Activated naive CD8-positive, alpha-beta T cell treated with anti-CD3 and anti-CD28 coated beads, Interleukin-2, amount 10 ng/mL, durations not matched to agents 7 days and 5 days (primary cell): Measurements from ENCODE around the gene CCDC192. TPM values are rescaled to one million over a fixed set of nuclear protein-coding genes. Genes with fewer than 3 reads are reported as not detected.

Source experiments
- ATAC-seq: fragments of 150-1000 bp; cut with Tn5 transposase; one replicate; pipeline ENCODE4 v1.10.0; 2021; ENCODE audit warnings: low read depth, moderate library complexity
- POLR2A ChIA-PET: fragments of 350-600 bp; sonication (Branson Sonifier 250); formaldehyde crosslinking; loops from one replicate; lab custom pipeline; 2021; ENCODE audit warnings: antibody characterized with exemption; lab: Charles Lee
- DNase-seq: peaks from one replicate; pipeline ENCODE4 v3.0.0; 2021
- H3K27ac Mint-ChIP-seq: one replicate; pipeline ENCODE4 v1.8.0; 2022; ENCODE audit warnings: mild to moderate bottlenecking, mixed read lengths
- H3K27me3 Mint-ChIP-seq: one replicate; pipeline ENCODE4 v1.8.0; 2022; ENCODE audit warnings: mild to moderate bottlenecking, moderate library complexity, mixed read lengths
- H3K36me3 Mint-ChIP-seq: one replicate; pipeline ENCODE4 v1.8.0; 2021; ENCODE audit warnings: mild to moderate bottlenecking, mixed read lengths
- H3K4me1 Mint-ChIP-seq: one replicate; pipeline ENCODE4 v1.8.0; 2021; ENCODE audit warnings: mixed read lengths
- H3K4me3 Mint-ChIP-seq: one replicate; pipeline ENCODE4 v1.8.0; 2022; ENCODE audit warnings: mild to moderate bottlenecking, moderate library complexity, mixed read lengths
- H3K9me3 Mint-ChIP-seq: one replicate; pipeline ENCODE4 v1.8.0; 2021; ENCODE audit warnings: mixed read lengths
- total RNA-seq, 2 experiments: library from RNA; stranded (reverse); gene quantifications; one replicate each; pipeline ENCODE4 v1.2.3, GENCODE V29; 2021

Gene CCDC192
- total RNA-seq, 2 experiments from 2014 or later, result not detected

DNA sequence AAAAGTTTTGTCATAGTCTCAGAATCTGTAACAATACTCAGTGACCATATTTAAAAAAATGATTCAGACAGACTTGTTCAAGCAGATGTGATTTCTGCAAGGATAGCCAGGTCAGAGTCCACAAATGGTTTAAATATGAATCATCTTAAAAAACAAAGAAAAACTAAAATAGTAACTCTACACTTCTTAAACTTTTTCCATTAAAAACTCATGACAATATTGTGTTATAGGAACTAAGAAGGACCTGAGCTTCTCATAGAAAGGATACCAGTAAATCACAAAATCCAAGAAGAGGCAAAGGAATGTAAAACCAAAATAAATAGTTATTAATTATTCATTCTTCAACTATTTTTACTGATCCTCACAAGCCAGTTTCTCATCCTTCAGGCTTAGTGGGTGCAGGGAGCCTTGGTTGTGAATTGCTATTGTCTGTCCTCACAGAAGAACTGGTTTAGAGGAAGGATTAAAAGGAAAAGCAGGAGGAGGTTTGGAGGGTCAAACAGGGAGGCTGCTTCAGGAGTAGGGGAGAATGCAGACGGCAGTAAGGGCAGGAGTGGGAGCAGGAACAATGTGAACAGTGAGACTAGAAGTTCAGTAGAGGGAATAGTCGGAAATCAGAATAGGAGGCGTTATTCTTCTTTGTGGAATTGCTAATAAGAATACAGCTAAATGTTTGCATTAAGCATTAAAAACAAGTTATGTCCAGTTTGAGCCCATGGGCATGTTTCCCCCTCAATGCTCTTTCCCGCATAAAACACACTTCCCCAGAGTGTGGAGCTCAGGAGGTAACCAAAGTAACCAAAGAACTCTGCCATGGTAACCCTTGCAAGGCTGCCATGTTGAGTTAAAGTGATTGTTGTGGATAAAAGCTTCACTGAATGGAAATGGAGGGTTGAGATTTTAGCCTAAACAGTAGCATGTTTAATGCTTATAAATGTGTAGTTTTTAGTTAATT, 110.7 kb downstream of the CCDC192 start:
- POLR2A ChIA-PET, result no interaction called here
- Mint-ChIP-seq H3K27ac (no peak overlapping the region), H3K27me3 (no peaks in the 10 kb centered on the region), H3K9me3 (no peaks in the 10 kb centered on the region), H3K36me3 (no peaks in the 10 kb centered on the region), H3K4me3 (no peak overlapping the region), H3K4me1 (no peaks in the 10 kb centered on the region)
- DNase-seq (no peak), ATAC-seq (no peak)

DNA sequence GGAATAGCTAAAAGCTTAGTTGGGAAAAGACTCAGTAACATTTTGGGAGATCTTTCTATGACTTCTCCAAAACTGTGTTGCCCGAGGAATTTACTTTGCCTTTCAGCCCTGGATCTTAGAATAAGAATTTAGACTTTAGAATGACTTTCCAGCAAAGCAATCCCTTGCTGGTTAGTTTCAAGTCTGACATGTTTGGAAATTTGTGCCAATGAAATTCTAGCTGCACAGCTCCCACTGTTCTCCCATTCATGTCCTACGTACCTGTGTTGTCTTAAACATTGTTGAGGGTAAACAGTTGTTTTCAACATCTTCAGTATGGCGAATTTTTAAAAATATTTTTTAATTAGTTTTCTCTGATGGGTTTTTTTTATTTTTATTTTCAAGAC, 111.4 kb downstream of the CCDC192 start:
- no peaks in the 10 kb centered on the region for H3K4me1 Mint-ChIP-seq
- H3K27me3 Mint-ChIP-seq, result peaks cover 3% of the 10 kb centered on the region
- H3K4me3 Mint-ChIP-seq, result no peak overlapping the region
- DNase-seq, result no peak
- no peaks in the 10 kb centered on the region for H3K36me3 Mint-ChIP-seq
- ATAC-seq, result no peak
- POLR2A ChIA-PET, result no interaction called here
- H3K9me3 Mint-ChIP-seq, result no peaks in the 10 kb centered on the region
- H3K27ac Mint-ChIP-seq, result no peak overlapping the region

DNA sequence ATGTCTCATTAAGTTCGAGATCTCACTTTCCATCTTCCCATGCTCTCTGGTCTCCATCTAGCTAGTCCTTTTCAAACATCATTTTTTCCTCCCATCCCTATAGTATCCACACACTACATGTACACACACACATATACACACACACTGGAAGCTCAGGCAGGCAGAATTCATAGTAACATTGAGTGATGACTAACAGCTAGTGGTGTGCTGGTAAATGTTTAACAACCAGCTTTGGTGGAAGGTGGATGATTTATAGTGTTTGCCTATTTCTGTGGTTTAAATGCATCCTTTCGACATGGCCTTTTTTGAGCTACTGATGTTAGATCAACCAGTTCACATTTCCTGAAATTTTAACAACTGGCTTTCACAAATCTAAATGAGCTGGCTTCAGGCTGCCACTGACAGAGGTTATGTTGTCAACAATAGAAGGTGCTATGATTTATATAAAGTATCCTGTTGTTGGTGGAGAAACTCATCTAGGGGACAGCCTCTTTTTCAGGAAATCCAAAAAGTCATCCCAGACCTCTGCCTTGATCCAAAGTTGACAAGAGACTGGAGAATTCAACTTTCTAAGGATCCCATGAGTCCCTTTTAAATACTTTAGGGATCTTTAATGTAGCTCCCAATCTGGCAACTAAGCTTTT, 117.8 kb downstream of the CCDC192 start:
- DNase-seq (no peak), ATAC-seq (no peak)
- Mint-ChIP-seq H3K36me3 (no peaks in the 10 kb centered on the region), H3K4me3 (no peak overlapping the region), H3K4me1 (no peaks in the 10 kb centered on the region), H3K27ac (no peak overlapping the region), H3K27me3 (peaks cover 3% of the 10 kb centered on the region), H3K9me3 (no peaks in the 10 kb centered on the region)
- POLR2A ChIA-PET, result interaction anchor here (0.5 kb wide), 1 partner anchor 1759 kb away, joined by 3 read pairs; no protein-coding TSS in a partner anchor

DNA sequence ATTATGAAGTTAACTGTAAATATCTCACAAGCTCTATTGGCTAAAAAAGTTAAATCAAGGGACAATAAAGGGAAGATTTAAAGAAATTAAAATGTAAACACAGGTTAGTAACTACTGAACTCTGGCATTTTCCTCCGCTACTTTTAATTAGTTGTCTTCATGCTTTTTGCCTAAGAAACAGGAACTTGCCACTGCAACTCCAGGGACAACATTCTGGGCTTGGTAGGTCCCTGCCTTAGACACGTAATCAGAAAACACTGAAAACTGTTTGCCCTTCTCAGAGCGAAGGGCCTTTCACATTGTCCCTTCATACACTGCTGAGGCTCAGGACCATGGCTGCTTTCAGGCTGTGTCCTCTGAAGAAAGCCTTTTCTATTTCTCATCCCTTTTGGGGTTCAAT, 118.7 kb downstream of the CCDC192 start:
- ATAC-seq, result no peak
- H3K4me3 Mint-ChIP-seq, result no peak overlapping the region
- no peaks in the 10 kb centered on the region for H3K36me3 Mint-ChIP-seq
- H3K4me1 Mint-ChIP-seq, result no peaks in the 10 kb centered on the region
- no peak overlapping the region for H3K27ac Mint-ChIP-seq
- H3K27me3 Mint-ChIP-seq, result peaks cover 3% of the 10 kb centered on the region
- no peak for DNase-seq
- POLR2A ChIA-PET, result interaction anchor here (0.5 kb wide), 1 partner anchor 1760 kb away, joined by 3 read pairs; no protein-coding TSS in a partner anchor
- no peaks in the 10 kb centered on the region for H3K9me3 Mint-ChIP-seq

- Mint-ChIP-seq H3K36me3 (no peaks in the 10 kb centered on the region), H3K27me3 (peaks cover 6% of the 10 kb centered on the region), H3K4me1 (no peaks in the 10 kb centered on the region), H3K9me3 (no peaks in the 10 kb centered on the region), H3K4me3 (no peak overlapping the region), H3K27ac (no peak overlapping the region)
- DNase-seq (no peak), ATAC-seq (no peak)
- POLR2A ChIA-PET, result no interaction called here
These were observed 120.9 kb downstream of the CCDC192 start for GRCh38 chr5:127824126-127824525.

GRCh38 chr5:127826011-127826410, 122.8 kb downstream of the CCDC192 start:
- Mint-ChIP-seq H3K36me3 (no peaks in the 10 kb centered on the region), H3K4me1 (no peaks in the 10 kb centered on the region), H3K9me3 (no peaks in the 10 kb centered on the region), H3K4me3 (no peak overlapping the region), H3K27me3 (peaks cover 4% of the 10 kb centered on the region), H3K27ac (no peak overlapping the region)
- ATAC-seq, result no peak
- DNase-seq, result no peak
- POLR2A ChIA-PET, result no interaction called here

- DNase-seq, result no peak
- Mint-ChIP-seq H3K4me1 (no peaks in the 10 kb centered on the region), H3K27me3 (peaks cover 10% of the 10 kb centered on the region), H3K36me3 (no peaks in the 10 kb centered on the region), H3K9me3 (no peaks in the 10 kb centered on the region), H3K27ac (no peak overlapping the region), H3K4me3 (no peak overlapping the region)
- ATAC-seq, result no peak
- POLR2A ChIA-PET, result no interaction called here
These were observed 124.3 kb downstream of the CCDC192 start for GRCh38 chr5:127827451-127827850.

DNA sequence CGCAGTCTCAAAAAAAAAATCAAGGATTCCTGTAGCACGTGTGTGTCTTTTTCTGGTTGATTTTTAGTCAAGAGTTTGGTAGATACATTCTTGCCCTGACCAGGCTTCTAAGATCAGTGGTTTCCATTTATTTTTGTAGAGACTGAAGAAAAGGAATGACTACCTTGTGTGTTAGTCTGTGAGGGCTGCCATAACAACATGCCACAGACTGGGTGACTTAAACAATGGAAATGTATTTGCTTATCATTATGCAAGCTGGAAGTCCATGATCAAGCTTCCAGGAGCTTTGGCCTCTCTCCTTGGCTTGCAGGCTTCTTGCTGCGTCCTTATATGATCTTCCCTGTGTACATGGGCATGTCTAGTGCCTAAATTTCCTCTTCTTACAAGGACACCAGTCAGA, 127.0 kb downstream of the CCDC192 start:
- H3K9me3 Mint-ChIP-seq, result no peaks in the 10 kb centered on the region
- DNase-seq, result no peak
- peaks cover 13% of the 10 kb centered on the region for H3K27me3 Mint-ChIP-seq
- H3K36me3 Mint-ChIP-seq, result no peaks in the 10 kb centered on the region
- H3K4me3 Mint-ChIP-seq, result no peak overlapping the region
- no peak for ATAC-seq
- POLR2A ChIA-PET, result no interaction called here
- H3K27ac Mint-ChIP-seq, result no peak overlapping the region
- H3K4me1 Mint-ChIP-seq, result no peaks in the 10 kb centered on the region

GRCh38 chr5:127830829-127831598, 127.8 kb downstream of the CCDC192 start:
- POLR2A ChIA-PET, result no interaction called here
- no peak for DNase-seq
- H3K4me3 Mint-ChIP-seq, result no peak overlapping the region
- no peaks in the 10 kb centered on the region for H3K36me3 Mint-ChIP-seq
- H3K27me3 Mint-ChIP-seq, result peaks cover 13% of the 10 kb centered on the region
- H3K27ac Mint-ChIP-seq, result no peak overlapping the region
- no peaks in the 10 kb centered on the region for H3K9me3 Mint-ChIP-seq
- no peaks in the 10 kb centered on the region for H3K4me1 Mint-ChIP-seq
- no peak for ATAC-seq

DNA sequence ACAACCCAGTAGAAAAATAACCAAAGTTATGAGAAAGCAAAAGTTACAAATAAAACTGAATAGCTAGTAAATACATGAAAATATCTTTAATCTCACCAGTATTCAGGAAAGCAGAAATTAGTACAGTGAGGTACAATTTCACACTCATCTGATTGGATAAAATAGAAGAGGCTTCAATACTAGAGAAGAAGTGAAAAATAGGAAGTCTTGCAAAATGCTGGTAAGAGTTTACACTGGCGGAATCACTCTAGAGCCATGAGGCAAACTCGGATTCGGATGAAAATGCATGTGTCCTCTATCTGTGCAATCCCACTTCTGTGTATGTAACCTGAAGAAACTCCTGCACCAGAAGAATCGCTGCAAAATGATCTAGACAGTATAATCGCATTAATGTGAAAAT, 128.9 kb downstream of the CCDC192 start:
- Mint-ChIP-seq H3K27ac (no peak overlapping the region), H3K4me3 (no peak overlapping the region), H3K9me3 (no peaks in the 10 kb centered on the region), H3K36me3 (no peaks in the 10 kb centered on the region), H3K4me1 (no peaks in the 10 kb centered on the region), H3K27me3 (peaks cover 13% of the 10 kb centered on the region)
- POLR2A ChIA-PET, result no interaction called here
- ATAC-seq (no peak), DNase-seq (no peak)

- POLR2A ChIA-PET, result no interaction called here
These were observed 130.9 kb downstream of the CCDC192 start for GRCh38 chr5:127834094-127834531.

DNA sequence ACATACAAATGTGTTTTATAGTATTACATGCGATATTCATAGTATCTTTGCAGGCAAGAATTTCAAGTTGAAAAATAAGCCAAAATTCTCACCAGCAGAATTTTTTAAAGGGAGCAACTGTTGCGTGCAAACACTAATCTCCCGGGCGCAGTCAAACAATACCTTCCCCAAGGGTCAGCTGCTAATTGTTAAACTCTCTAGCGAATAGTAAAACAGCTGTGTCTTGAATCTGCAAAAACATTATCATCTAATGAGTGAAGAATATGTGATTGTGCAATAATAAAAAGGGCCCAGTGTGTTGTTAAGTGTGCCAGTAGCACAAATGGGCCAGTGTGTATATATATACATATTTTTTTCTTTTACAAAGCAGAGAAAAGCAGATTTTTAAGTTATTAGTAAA, 131.4 kb downstream of the CCDC192 start:
- Mint-ChIP-seq H3K4me1 (no peaks in the 10 kb centered on the region), H3K27me3 (peaks cover 9% of the 10 kb centered on the region), H3K36me3 (no peaks in the 10 kb centered on the region), H3K9me3 (no peaks in the 10 kb centered on the region), H3K27ac (no peak overlapping the region), H3K4me3 (no peak overlapping the region)
- DNase-seq, result no peak
- POLR2A ChIA-PET, result no interaction called here
- no peak for ATAC-seq

More at GRCh38 chr5:127834094-127834531, 130.9 kb downstream of the CCDC192 start:
- H3K27me3 Mint-ChIP-seq, result peaks cover 9% of the 10 kb centered on the region
- no peak for DNase-seq
- no peak overlapping the region for H3K27ac Mint-ChIP-seq
- no peaks in the 10 kb centered on the region for H3K36me3 Mint-ChIP-seq
- H3K9me3 Mint-ChIP-seq, result no peaks in the 10 kb centered on the region
- H3K4me3 Mint-ChIP-seq, result no peak overlapping the region
- no peak for ATAC-seq
- H3K4me1 Mint-ChIP-seq, result no peaks in the 10 kb centered on the region

DNA sequence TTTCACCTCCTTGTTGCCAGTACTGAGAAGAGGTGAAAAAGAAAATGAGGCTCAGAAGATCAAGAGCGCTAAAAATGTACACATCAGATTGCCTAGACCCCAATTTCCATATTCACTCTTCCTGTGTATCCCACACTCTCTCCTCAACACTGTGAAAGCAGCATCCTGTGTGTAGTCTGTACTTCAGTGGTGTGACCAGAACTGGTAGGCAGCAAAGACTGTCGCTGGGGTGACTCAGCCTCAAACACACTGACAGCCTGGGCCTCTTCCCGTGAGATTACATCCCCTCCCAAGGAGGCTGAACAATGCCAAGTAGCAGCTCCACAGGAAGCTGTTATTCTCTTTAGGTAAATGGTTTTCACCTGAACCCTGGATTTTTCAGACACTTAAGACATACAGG, 135.5 kb downstream of the CCDC192 start:
- no peak overlapping the region for H3K27ac Mint-ChIP-seq
- H3K4me3 Mint-ChIP-seq, result no peak overlapping the region
- H3K36me3 Mint-ChIP-seq, result no peaks in the 10 kb centered on the region
- ATAC-seq (no peak), DNase-seq (no peak)
- POLR2A ChIA-PET, result no interaction called here
- H3K4me1 Mint-ChIP-seq, result no peaks in the 10 kb centered on the region
- no peaks in the 10 kb centered on the region for H3K27me3 Mint-ChIP-seq
- H3K9me3 Mint-ChIP-seq, result no peaks in the 10 kb centered on the region
